ENCODE data around the gene PNPT1.

- TF ChIP-seq POLR2AphosphoS2 (conservative IDR thresholded peaks at IDR 0.05; ENCODE audit: low read length) (no peak), POLR2A (IDR thresholded peaks at IDR 0.05; ENCODE audit: low read length) (no peak), CTCF (IDR thresholded peaks at IDR 0.05) (no peak), EHMT2 (IDR thresholded peaks at IDR 0.05; ENCODE audit: low read depth) (no peak)
Observed at GRCh38 chr2:55649211-55649610, 44.4 kb downstream of the PNPT1 start.

All from A549 (cell line).